Peyer's patch (tissue), 4 donors: ENCODE results near the gene BRCA1. TPM values are rescaled to one million over a fixed set of nuclear protein-coding genes. Genes with fewer than 3 reads are reported as not detected.
"Not testable (repeated sequence)": the region's sequence is repeated elsewhere in the genome, so short reads cannot be mapped to it uniquely, and the experiment has no call there.

Experiments
- DNase-seq, 3 donors: peaks; one replicate each; pipeline ENCODE4 v3.0.0-alpha.2; 2017 to 2019
- H3K27ac ChIP-seq, 4 donors: fragments of 200-600 bp; sonication (generic); one replicate each; pipeline ENCODE4 v1.5.1; 2016 to 2019
- H3K27me3 ChIP-seq, 2 donors: fragments of 200-600 bp; sonication (generic); one replicate each; pipeline ENCODE4 v1.5.1; 2019
- H3K36me3 ChIP-seq, 3 donors: fragments of 200-600 bp; sonication (generic); one replicate each; pipeline ENCODE4 v1.5.1; 2016 to 2019
- H3K4me1 ChIP-seq, 4 donors: fragments of 200-600 bp; sonication (generic); one replicate each; pipeline ENCODE4 v1.5.1; 2016 to 2019
- H3K4me3 ChIP-seq, 4 donors: fragments of 200-600 bp; sonication (generic); 1 replicate in 3 of 4; 2 replicates in 1 of 4; pipeline ENCODE4 v1.5.1; 2016 to 2019; ENCODE audit warnings: mild to moderate bottlenecking in 1 of 4
- H3K9me3 ChIP-seq, 4 donors: fragments of 200-600 bp; sonication (generic); one replicate each; pipeline ENCODE4 v1.5.1; 2016 to 2019; ENCODE audit warnings: mild to moderate bottlenecking in 1 of 4
- CTCF ChIP-seq, 6 experiments: fragments of 450-650 bp in 4 of 6; fragments of 200-600 bp in 2 of 6; sonication (generic) in 1 of 6; IDR thresholded peaks; one replicate each; pipeline ENCODE4 v1.5.1; 2017 to 2019; ENCODE audit warnings: antibody characterized with exemption in 6 of 6, mild to moderate bottlenecking in 3 of 6, moderate library complexity in 1 of 6
- POLR2A ChIP-seq, 2 donors: fragments of 450-650 bp; IDR thresholded peaks; one replicate each; pipeline ENCODE4 v1.5.1; 2017; ENCODE audit warnings: antibody characterized with exemption in 2 of 2, mild to moderate bottlenecking in 2 of 2, moderate library complexity in 2 of 2
- total RNA-seq, 4 donors: library from RNA; depleted of rRNA; stranded (reverse); fragments of >200 nt; gene quantifications; one replicate each; pipeline ENCODE4 v1.1.0, GENCODE V29; 2016

The BRCA1 gene
- total RNA-seq, 4 donors from 2014 or later, result 9.0 to 38.0 (median 14.2) TPM

GRCh38 chr17:43169561-43170139 lies 44.5 kb upstream of the BRCA1 start:
- H3K9me3 ChIP-seq, result no peaks in the 10 kb centered on the region
- H3K27ac ChIP-seq, result peak overlapping the region; percentile 79 to 98 (median 98)
- peak overlapping the region; percentile 48 to 84 (median 60) for H3K4me3 ChIP-seq
- TF ChIP-seq CTCF (IDR thresholded peaks at IDR 0.05) (no peak), POLR2A (IDR thresholded peaks at IDR 0.05) (no peak)
- no peaks in the 10 kb centered on the region for H3K36me3 ChIP-seq
- DNase-seq, result peak; percentile 25 to 55 (median 50)
- H3K27me3 ChIP-seq, result no peaks in the 10 kb centered on the region
- H3K4me1 ChIP-seq, result peaks cover 0 to 43% (median 3%) of the 10 kb centered on the region in 4 donors

GRCh38 chr17:43165971-43166370 lies 40.8 kb upstream of the BRCA1 start:
- H3K36me3 ChIP-seq, DNase-seq, H3K9me3 ChIP-seq, H3K27ac ChIP-seq, H3K4me3 ChIP-seq, H3K27me3 ChIP-seq: not testable (repeated sequence)
- peaks cover 0 to 19% (median 3%) of the 10 kb centered on the region in 4 donors for H3K4me1 ChIP-seq

- not testable (repeated sequence) for DNase-seq, H3K27me3 ChIP-seq, H3K9me3 ChIP-seq, H3K4me3 ChIP-seq, H3K4me1 ChIP-seq, H3K27ac ChIP-seq
- peaks cover 0 to 14% (median 0%) of the 10 kb centered on the region in 3 donors for H3K36me3 ChIP-seq
These were observed 34.8 kb upstream of the BRCA1 start for GRCh38 chr17:43159957-43160356.

- H3K36me3 ChIP-seq, result peaks cover 0 to 11% (median 0%) of the 10 kb centered on the region in 3 donors
- H3K27me3 ChIP-seq, DNase-seq, H3K9me3 ChIP-seq, H3K4me1 ChIP-seq, H3K4me3 ChIP-seq, H3K27ac ChIP-seq: not testable (repeated sequence)
These were observed 34.1 kb upstream of the BRCA1 start for GRCh38 chr17:43159232-43159631.

GRCh38 chr17:43155666-43156065 lies 30.5 kb upstream of the BRCA1 start:
- no peak overlapping the region for H3K27ac ChIP-seq
- H3K36me3 ChIP-seq, result peaks cover 0 to 5% (median 0%) of the 10 kb centered on the region in 3 donors
- H3K27me3 ChIP-seq, result no peaks in the 10 kb centered on the region
- DNase-seq, result no peak
- no peaks in the 10 kb centered on the region for H3K4me1 ChIP-seq
- TF ChIP-seq POLR2A (IDR thresholded peaks at IDR 0.05), result no peak
- TF ChIP-seq CTCF (IDR thresholded peaks at IDR 0.05), result no peak
- H3K9me3 ChIP-seq, result no peaks in the 10 kb centered on the region
- H3K4me3 ChIP-seq, result no peak overlapping the region

GRCh38 chr17:43153197-43153835 lies 28.2 kb upstream of the BRCA1 start:
- H3K4me1 ChIP-seq, H3K27me3 ChIP-seq, H3K9me3 ChIP-seq, H3K4me3 ChIP-seq, H3K27ac ChIP-seq, H3K36me3 ChIP-seq, DNase-seq: not testable (repeated sequence)

- no peaks in the 10 kb centered on the region for H3K27me3 ChIP-seq
- TF ChIP-seq POLR2A (IDR thresholded peaks at IDR 0.05), result no peak
- TF ChIP-seq CTCF (IDR thresholded peaks at IDR 0.05), result no peak
- H3K36me3 ChIP-seq, result no peaks in the 10 kb centered on the region
- H3K4me1 ChIP-seq, result no peaks in the 10 kb centered on the region
- no peak for DNase-seq
- H3K9me3 ChIP-seq, result no peaks in the 10 kb centered on the region
- no peak overlapping the region for H3K4me3 ChIP-seq
- H3K27ac ChIP-seq, result no peak overlapping the region
These were observed 26.8 kb upstream of the BRCA1 start for GRCh38 chr17:43151880-43152456.
